Measurements from ENCODE around the gene RBMS1.

The RBMS1 gene

GRCh38 chr2:160402997-160403979, 90.3 kb downstream of the RBMS1 start:
- Mint-ChIP-seq H3K4me1 (peaks cover 53% of the 10 kb centered on the region), H3K27ac (peak overlapping the region; percentile 27 to 64), H3K9me3 (no peaks in the 10 kb centered on the region), H3K27me3 (no peaks in the 10 kb centered on the region), H3K4me3 (peak overlapping the region; percentile 69 to 74)
- ATAC-seq (no peak), DNase-seq (no peak)

GRCh38 chr2:160402501-160402900, 91.1 kb downstream of the RBMS1 start:
- peaks cover 48% of the 10 kb centered on the region for H3K4me1 Mint-ChIP-seq
- H3K27me3 Mint-ChIP-seq = no peaks in the 10 kb centered on the region
- no peak for DNase-seq
- ATAC-seq = no peak
- peak overlapping the region; percentile 34 to 69 for H3K4me3 Mint-ChIP-seq
- H3K9me3 Mint-ChIP-seq = no peaks in the 10 kb centered on the region
- H3K27ac Mint-ChIP-seq = no peak overlapping the region

- Mint-ChIP-seq H3K4me1 (peaks cover 48% of the 10 kb centered on the region), H3K27ac (no peak overlapping the region), H3K4me3 (peak overlapping the region; percentile 10 to 30), H3K9me3 (no peaks in the 10 kb centered on the region), H3K27me3 (no peaks in the 10 kb centered on the region)
- DNase-seq = no peak
- peak; percentile 36 for ATAC-seq
Observed at GRCh38 chr2:160401895-160402294, 91.7 kb downstream of the RBMS1 start.

- Mint-ChIP-seq H3K27me3 (no peaks in the 10 kb centered on the region), H3K4me3 (no peak overlapping the region), H3K27ac (peak overlapping the region in 1 of 2 donors; percentile 95), H3K4me1 (peaks cover 39% of the 10 kb centered on the region), H3K9me3 (no peaks in the 10 kb centered on the region)
- DNase-seq (no peak), ATAC-seq (no peak)
Observed at GRCh38 chr2:160399880-160400279, 93.7 kb downstream of the RBMS1 start.

GRCh38 chr2:160397530-160397865, 96.1 kb downstream of the RBMS1 start:
- peaks cover 39% of the 10 kb centered on the region for H3K4me1 Mint-ChIP-seq
- H3K27me3 Mint-ChIP-seq = no peaks in the 10 kb centered on the region
- H3K9me3 Mint-ChIP-seq = no peaks in the 10 kb centered on the region
- no peak overlapping the region for H3K27ac Mint-ChIP-seq
- DNase-seq (no peak), ATAC-seq (no peak)
- H3K4me3 Mint-ChIP-seq = no peak overlapping the region

- H3K9me3 Mint-ChIP-seq = no peaks in the 10 kb centered on the region
- peak; percentile 98 for ATAC-seq
- H3K4me1 Mint-ChIP-seq = peaks cover 54% of the 10 kb centered on the region
Observed at GRCh38 chr2:160394153-160394552, 99.5 kb downstream of the RBMS1 start.

GRCh38 chr2:160392201-160392600, 101.4 kb downstream of the RBMS1 start:
- ATAC-seq (no peak), DNase-seq (no peak)
- H3K4me1 Mint-ChIP-seq = peaks cover 74% of the 10 kb centered on the region
- H3K9me3 Mint-ChIP-seq = no peaks in the 10 kb centered on the region
- no peaks in the 10 kb centered on the region for H3K27me3 Mint-ChIP-seq
- no peak overlapping the region for H3K27ac Mint-ChIP-seq
- H3K4me3 Mint-ChIP-seq = no peak overlapping the region

More at GRCh38 chr2:160394153-160394552, 99.5 kb downstream of the RBMS1 start:
- no peaks in the 10 kb centered on the region for H3K27me3 Mint-ChIP-seq
- H3K27ac Mint-ChIP-seq = peak overlapping the region; percentile 23 to 32
- H3K4me3 Mint-ChIP-seq = peak overlapping the region; percentile 55 to 65
- DNase-seq = no peak

- ATAC-seq (peak; percentile 45), DNase-seq (no peak)
- Mint-ChIP-seq H3K9me3 (no peaks in the 10 kb centered on the region), H3K27me3 (no peaks in the 10 kb centered on the region), H3K27ac (peak overlapping the region in 1 of 2 donors; percentile 14), H3K4me3 (peak overlapping the region; percentile 20 to 49), H3K4me1 (peaks cover 85% of the 10 kb centered on the region)
Observed at GRCh38 chr2:160390544-160391455, 102.8 kb downstream of the RBMS1 start.

- DNase-seq = no peak
- no peak for ATAC-seq
- H3K9me3 Mint-ChIP-seq = no peaks in the 10 kb centered on the region
- peak overlapping the region in 1 of 2 donors; percentile 49 for H3K4me3 Mint-ChIP-seq
- H3K27me3 Mint-ChIP-seq = no peaks in the 10 kb centered on the region
- H3K4me1 Mint-ChIP-seq = peaks cover 94% of the 10 kb centered on the region
- H3K27ac Mint-ChIP-seq = peak overlapping the region in 1 of 2 donors; percentile 34
Observed at GRCh38 chr2:160389875-160390274, 103.7 kb downstream of the RBMS1 start.

GRCh38 chr2:160388464-160389263, 104.9 kb downstream of the RBMS1 start:
- DNase-seq = peak in 1 of 2 donors; percentile 38
- peaks cover 90% of the 10 kb centered on the region for H3K4me1 Mint-ChIP-seq
- H3K9me3 Mint-ChIP-seq = no peaks in the 10 kb centered on the region
- H3K27ac Mint-ChIP-seq = peak overlapping the region in 1 of 2 donors; percentile 52
- H3K27me3 Mint-ChIP-seq = no peaks in the 10 kb centered on the region
- peak overlapping the region; percentile 55 to 66 for H3K4me3 Mint-ChIP-seq
- peak; percentile 81 for ATAC-seq

GRCh38 chr2:160387558-160388262, 105.9 kb downstream of the RBMS1 start:
- Mint-ChIP-seq H3K9me3 (no peaks in the 10 kb centered on the region), H3K27me3 (no peaks in the 10 kb centered on the region), H3K4me3 (peak overlapping the region; percentile 22 to 66), H3K4me1 (peaks cover 81% of the 10 kb centered on the region), H3K27ac (peak overlapping the region; percentile 44 to 91)
- DNase-seq (no peak), ATAC-seq (no peak)

GRCh38 chr2:160384791-160385190, 108.8 kb downstream of the RBMS1 start:
- no peak for ATAC-seq
- Mint-ChIP-seq H3K27ac (no peak overlapping the region), H3K4me3 (no peak overlapping the region), H3K9me3 (no peaks in the 10 kb centered on the region), H3K27me3 (no peaks in the 10 kb centered on the region), H3K4me1 (peaks cover 78% of the 10 kb centered on the region)
- no peak for DNase-seq

- Mint-ChIP-seq H3K27me3 (no peaks in the 10 kb centered on the region), H3K9me3 (no peaks in the 10 kb centered on the region), H3K4me3 (peak overlapping the region; percentile 11 to 22), H3K27ac (no peak overlapping the region), H3K4me1 (peaks cover 70% of the 10 kb centered on the region)
- no peak for ATAC-seq
- DNase-seq = no peak
Observed at GRCh38 chr2:160381425-160381951, 112.1 kb downstream of the RBMS1 start.

- ATAC-seq (no peak), DNase-seq (no peak)
- H3K4me1 Mint-ChIP-seq = peaks cover 70% of the 10 kb centered on the region
- no peaks in the 10 kb centered on the region for H3K27me3 Mint-ChIP-seq
- H3K27ac Mint-ChIP-seq = peak overlapping the region in 1 of 2 donors; percentile 2
- H3K4me3 Mint-ChIP-seq = no peak overlapping the region
- no peaks in the 10 kb centered on the region for H3K9me3 Mint-ChIP-seq
Observed at GRCh38 chr2:160380611-160381010, 113.0 kb downstream of the RBMS1 start.

All from stimulated activated naive CD8-positive, alpha-beta T cell treated with anti-CD3 and anti-CD28 coated beads, Interleukin-15, amount 100 ng/mL, for 72 hours (primary cell).